Ovary (tissue), 3 donors: ENCODE data around the gene ADAMTS12.

Source experiments
- POLR2A ChIP-seq: fragments of 450-650 bp; IDR thresholded peaks from one replicate; pipeline ENCODE4 v1.6.1; 2017; ENCODE audit warnings: antibody characterized with exemption, mild to moderate bottlenecking, moderate library complexity
- TF ChIP-seq, protein P1 (sequence below), 3 donors: fragments of 450-650 bp in 2 of 3; fragments of 200-600 bp in 1 of 3; IDR thresholded peaks; one replicate each; pipeline versions ENCODE4 v1.5.1 to v1.8.0; 2016 to 2022; ENCODE audit warnings: antibody characterized with exemption in 3 of 3, mild to moderate bottlenecking in 1 of 3
- donor health status: DM: no; HTN: no; CAD: no.

DNA sequence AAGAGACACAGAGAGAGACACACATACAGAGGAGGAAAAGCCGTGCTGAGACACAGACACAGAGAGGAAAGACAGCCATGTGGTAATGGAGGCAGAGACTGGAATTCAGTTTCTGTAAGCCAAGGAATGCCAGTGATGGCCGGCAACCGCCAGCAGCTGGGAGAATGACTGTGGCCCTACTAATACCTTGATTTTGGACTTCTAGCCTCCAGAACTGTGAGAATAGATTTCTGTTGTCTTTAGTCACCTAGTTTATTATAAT, 360.8 kb downstream of the ADAMTS12 start:
- TF ChIP-seq, protein P1, sequence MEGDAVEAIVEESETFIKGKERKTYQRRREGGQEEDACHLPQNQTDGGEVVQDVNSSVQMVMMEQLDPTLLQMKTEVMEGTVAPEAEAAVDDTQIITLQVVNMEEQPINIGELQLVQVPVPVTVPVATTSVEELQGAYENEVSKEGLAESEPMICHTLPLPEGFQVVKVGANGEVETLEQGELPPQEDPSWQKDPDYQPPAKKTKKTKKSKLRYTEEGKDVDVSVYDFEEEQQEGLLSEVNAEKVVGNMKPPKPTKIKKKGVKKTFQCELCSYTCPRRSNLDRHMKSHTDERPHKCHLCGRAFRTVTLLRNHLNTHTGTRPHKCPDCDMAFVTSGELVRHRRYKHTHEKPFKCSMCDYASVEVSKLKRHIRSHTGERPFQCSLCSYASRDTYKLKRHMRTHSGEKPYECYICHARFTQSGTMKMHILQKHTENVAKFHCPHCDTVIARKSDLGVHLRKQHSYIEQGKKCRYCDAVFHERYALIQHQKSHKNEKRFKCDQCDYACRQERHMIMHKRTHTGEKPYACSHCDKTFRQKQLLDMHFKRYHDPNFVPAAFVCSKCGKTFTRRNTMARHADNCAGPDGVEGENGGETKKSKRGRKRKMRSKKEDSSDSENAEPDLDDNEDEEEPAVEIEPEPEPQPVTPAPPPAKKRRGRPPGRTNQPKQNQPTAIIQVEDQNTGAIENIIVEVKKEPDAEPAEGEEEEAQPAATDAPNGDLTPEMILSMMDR (IDR thresholded peaks at IDR 0.05) = no peak
- TF ChIP-seq POLR2A = no peak
